ENCODE data around the gene TESK1. TPM values are rescaled to one million over a fixed set of nuclear protein-coding genes. Genes with fewer than 3 reads are reported as not detected.

TESK1 gene
- total RNA-seq, 1 donor from 2014 or later, result 24.5 TPM

DNA sequence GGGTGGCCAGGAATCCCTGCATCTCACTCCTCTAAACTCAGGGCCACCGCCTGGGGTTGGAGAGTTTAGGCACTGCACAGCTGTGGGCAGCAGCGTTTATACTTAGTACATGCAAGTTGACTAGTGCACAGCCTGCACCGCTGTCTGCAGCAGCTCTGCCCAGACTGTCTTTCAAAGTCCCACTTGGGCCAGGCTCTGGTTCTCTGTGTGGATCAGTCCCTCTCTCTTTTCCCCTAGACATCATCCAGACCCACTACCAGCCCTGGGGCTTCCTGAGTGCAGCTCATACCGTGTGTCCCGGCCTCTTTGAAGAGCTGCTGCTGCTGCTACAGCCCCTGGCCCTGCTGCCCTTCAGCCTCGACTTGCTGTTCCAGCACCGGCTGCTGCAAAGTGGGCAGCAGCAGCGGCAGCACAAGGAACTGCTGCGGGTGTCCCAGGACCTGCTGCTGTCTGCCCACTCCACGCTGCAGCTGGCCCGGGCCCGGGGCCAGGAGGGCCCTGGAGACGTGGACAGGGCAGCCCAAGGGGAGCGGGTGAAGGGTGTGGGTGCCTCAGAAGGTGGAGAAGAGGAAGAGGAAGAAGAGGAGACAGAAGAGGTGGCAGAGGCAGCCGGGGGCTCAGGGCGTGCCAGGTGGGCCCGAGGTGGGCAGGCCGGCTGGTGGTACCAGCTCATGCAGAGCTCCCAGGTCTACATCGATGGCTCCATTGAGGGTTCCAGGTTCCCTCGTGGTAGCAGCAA lies 45.1 kb upstream of the TESK1 start:
- Histone ChIP-seq H3K4me3 (ENCODE audit: low read depth, low read length) (no peak overlapping the region), H3K36me3 (ENCODE audit: control insufficient read depth, insufficient read depth, low read length) (peaks cover 3% of the 10 kb centered on the region), H3K27me3 (ENCODE audit: control insufficient read depth, insufficient read depth, low read length) (no peaks in the 10 kb centered on the region)
- no peak for DNase-seq (ENCODE audit: low read depth)
- TF ChIP-seq, protein P1, sequence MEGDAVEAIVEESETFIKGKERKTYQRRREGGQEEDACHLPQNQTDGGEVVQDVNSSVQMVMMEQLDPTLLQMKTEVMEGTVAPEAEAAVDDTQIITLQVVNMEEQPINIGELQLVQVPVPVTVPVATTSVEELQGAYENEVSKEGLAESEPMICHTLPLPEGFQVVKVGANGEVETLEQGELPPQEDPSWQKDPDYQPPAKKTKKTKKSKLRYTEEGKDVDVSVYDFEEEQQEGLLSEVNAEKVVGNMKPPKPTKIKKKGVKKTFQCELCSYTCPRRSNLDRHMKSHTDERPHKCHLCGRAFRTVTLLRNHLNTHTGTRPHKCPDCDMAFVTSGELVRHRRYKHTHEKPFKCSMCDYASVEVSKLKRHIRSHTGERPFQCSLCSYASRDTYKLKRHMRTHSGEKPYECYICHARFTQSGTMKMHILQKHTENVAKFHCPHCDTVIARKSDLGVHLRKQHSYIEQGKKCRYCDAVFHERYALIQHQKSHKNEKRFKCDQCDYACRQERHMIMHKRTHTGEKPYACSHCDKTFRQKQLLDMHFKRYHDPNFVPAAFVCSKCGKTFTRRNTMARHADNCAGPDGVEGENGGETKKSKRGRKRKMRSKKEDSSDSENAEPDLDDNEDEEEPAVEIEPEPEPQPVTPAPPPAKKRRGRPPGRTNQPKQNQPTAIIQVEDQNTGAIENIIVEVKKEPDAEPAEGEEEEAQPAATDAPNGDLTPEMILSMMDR (IDR thresholded peaks at IDR 0.05; ENCODE audit: insufficient read depth, low read length, poor library complexity, severe bottlenecking), result no peak

DNA sequence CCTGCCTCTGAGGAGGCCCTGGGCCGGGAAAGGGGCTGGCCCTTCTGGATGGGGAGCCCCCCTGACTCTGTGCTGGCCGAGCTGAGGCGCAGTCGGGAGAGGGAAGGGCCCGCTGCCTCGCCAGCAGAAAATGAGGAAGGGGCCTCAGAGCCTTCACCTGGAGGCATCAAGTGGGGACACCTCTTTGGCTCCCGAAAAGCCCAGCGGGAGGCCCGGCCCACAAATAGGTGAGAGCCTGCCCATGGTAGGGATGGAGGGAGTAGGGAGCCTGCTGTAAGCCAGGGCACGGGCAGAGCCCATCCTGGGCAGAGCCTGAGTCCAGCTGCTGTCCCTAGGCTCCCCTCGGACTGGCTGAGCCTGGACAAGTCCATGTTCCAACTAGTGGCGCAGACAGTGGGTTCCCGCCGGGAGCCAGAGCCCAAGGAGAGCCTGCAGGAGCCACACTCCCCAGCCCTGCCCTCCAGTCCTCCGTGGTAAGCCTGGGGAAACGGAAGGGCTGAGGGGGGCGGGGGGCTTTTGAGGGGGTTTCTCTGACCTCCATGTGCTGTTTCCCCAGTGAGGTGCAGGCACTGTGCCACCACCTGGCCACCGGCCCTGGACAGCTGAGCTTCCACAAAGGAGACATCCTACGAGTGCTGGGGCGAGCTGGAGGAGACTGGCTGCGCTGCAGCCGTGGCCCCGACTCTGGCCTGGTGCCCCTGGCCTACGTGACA lies 44.3 kb upstream of the TESK1 start:
- H3K4me3 ChIP-seq (ENCODE audit: low read depth, low read length), result no peak overlapping the region
- DNase-seq (ENCODE audit: low read depth), result no peak
- no peaks in the 10 kb centered on the region for H3K27me3 ChIP-seq (ENCODE audit: control insufficient read depth, insufficient read depth, low read length)
- TF ChIP-seq, protein P1 (IDR thresholded peaks at IDR 0.05; ENCODE audit: insufficient read depth, low read length, poor library complexity, severe bottlenecking), result no peak
- H3K36me3 ChIP-seq (ENCODE audit: control insufficient read depth, insufficient read depth, low read length), result peaks cover 1% of the 10 kb centered on the region

DNA sequence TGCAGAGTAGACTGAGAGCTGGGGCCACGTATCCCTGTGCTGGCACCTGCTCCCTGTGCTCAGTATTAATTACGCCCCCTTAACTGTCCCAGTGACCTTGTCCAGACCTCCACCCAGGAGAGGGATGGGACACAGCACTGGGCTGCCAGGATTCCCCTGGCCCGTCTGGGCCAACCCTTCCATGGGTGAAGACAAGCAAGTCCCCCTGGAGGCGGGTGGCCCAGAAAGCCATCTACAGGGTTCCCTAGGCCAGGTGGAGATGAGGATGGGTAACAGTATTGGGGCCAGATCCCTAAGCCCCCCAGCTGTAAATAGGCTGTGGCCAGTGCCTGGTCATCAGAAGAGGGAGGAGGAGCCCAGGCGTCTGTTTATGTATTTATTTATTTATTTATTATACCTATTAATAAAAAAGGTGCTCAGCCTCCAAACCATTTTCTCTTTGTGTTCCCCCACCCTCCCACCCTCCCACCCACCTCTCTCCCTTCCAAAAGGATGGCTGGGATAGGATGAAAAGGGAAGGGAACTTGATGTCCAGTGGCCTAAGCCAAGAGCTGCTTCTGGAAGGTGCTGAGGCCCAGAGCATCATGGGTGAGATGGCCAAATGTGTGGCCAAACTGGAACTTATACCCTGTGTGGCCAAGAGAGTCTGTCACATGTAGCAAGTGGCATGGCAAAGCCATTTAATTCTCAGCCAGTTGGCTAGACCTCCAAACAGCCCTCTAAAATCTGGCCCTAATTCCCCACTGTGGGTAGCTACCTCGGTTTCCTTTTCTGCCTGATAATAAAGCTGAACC lies 43.4 kb upstream of the TESK1 start:
- peaks cover 1% of the 10 kb centered on the region for H3K36me3 ChIP-seq (ENCODE audit: control insufficient read depth, insufficient read depth, low read length)
- TF ChIP-seq, protein P1 (IDR thresholded peaks at IDR 0.05; ENCODE audit: insufficient read depth, low read length, poor library complexity, severe bottlenecking), result no peak
- H3K4me3 ChIP-seq (ENCODE audit: low read depth, low read length), result no peak overlapping the region

DNA sequence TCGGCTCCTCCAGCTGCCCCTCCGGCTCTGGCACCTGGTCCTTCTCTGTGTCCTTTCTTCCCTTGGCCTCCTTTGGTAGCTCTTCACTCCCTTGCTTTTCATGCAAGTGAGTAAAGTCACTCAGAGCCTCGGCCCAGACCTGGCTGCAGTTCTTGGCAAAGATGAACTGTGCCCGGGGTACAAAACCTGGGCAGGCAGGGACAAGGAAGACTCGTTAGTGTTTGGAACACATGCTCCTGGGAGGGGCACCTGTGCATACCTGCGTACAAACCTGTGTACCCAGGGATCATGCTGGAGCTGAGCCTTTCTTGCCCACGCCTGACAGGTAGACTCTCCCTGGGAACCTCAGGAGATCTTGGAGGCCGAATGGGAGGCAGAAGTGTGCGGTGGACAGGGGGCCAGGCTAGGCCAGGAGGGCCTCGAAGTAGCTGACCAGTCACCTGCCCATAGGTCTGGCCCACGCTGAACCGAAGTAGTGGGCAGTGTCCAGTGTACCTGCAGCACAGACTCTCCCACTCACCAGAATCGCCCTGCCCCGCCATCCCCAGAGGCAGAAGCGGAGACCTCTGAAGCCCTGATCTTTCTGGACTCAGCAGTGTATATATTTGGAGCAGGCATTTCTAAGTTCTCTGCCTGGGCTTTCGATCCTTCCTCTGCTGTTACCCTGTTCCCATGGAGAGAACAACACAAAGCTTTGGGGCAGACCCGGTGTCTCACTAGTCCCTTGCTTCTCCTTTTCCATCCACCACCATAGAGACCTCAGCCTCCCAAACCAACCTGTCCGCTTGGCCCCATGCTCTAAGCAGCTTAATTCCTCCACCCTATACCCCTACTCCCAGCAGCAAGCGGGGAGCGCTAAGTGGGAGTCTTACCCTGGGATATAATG lies 41.9 kb upstream of the TESK1 start:
- TF ChIP-seq, protein P1 (IDR thresholded peaks at IDR 0.05; ENCODE audit: insufficient read depth, low read length, poor library complexity, severe bottlenecking), result no peak
- no peak for DNase-seq (ENCODE audit: low read depth)
- Histone ChIP-seq H3K4me3 (ENCODE audit: low read depth, low read length) (no peak overlapping the region), H3K36me3 (ENCODE audit: control insufficient read depth, insufficient read depth, low read length) (peaks cover 1% of the 10 kb centered on the region), H3K27me3 (ENCODE audit: control insufficient read depth, insufficient read depth, low read length) (no peaks in the 10 kb centered on the region)

More for the DNA sequence above, 43.4 kb upstream of the TESK1 start:
- no peak for DNase-seq (ENCODE audit: low read depth)
- H3K27me3 ChIP-seq (ENCODE audit: control insufficient read depth, insufficient read depth, low read length), result no peaks in the 10 kb centered on the region

DNA sequence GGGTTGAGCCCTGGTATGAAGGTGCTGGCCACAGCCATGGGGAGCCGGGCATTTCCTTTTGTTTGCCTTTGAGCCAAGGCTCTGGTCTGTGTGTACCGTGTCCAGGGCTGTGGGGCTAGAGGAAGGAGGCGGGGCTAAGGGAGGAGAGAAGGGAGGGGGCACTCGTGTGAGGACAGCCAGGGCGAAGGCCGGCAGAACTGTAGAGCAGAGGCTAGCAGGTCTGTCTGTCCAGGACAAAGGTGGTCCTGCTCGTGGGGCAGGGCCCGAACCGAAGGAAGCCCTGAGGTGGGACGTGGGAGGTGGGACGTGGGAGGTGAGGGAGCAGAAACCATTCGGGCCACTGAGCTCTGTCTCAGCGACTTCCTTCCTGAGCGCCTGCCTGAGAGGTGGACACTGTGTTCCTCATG lies 41.3 kb upstream of the TESK1 start:
- Histone ChIP-seq H3K36me3 (ENCODE audit: control insufficient read depth, insufficient read depth, low read length) (peaks cover 1% of the 10 kb centered on the region), H3K27me3 (ENCODE audit: control insufficient read depth, insufficient read depth, low read length) (no peaks in the 10 kb centered on the region), H3K4me3 (ENCODE audit: low read depth, low read length) (no peak overlapping the region)
- TF ChIP-seq, protein P1 (IDR thresholded peaks at IDR 0.05; ENCODE audit: insufficient read depth, low read length, poor library complexity, severe bottlenecking), result no peak
- no peak for DNase-seq (ENCODE audit: low read depth)

Measured in kidney epithelial cell (primary cell).